Sigmoid colon (tissue), 7 donors: ENCODE results near the gene SMAD5. TPM values are rescaled to one million over a fixed set of nuclear protein-coding genes. Genes with fewer than 3 reads are reported as not detected.

Experiments used
- DNase-seq: peaks from one replicate; pipeline ENCODE4 v3.0.0-alpha.2; 2019
- H3K27ac ChIP-seq, 4 donors: fragments of 200-600 bp; sonication (generic); one replicate each; pipeline ENCODE4 v1.5.1; 2016 to 2019; ENCODE audit warnings: mild to moderate bottlenecking in 1 of 4
- H3K27me3 ChIP-seq, 3 donors: fragments of 200-600 bp; sonication (generic); one replicate each; pipeline ENCODE4 v1.5.1; 2019; ENCODE audit warnings: mild to moderate bottlenecking in 1 of 3
- H3K36me3 ChIP-seq, 4 donors: fragments of 200-600 bp; sonication (generic); one replicate each; pipeline ENCODE4 v1.5.1; 2016 to 2019
- H3K4me1 ChIP-seq, 4 donors: fragments of 200-600 bp; sonication (generic); one replicate each; pipeline ENCODE4 v1.5.1; 2017 to 2019
- H3K4me3 ChIP-seq, 4 donors: fragments of 200-600 bp; sonication (generic); one replicate each; pipeline ENCODE4 v1.5.1; 2017 to 2019; ENCODE audit warnings: mild to moderate bottlenecking in 2 of 4, moderate library complexity in 1 of 4
- H3K9me3 ChIP-seq, 4 donors: fragments of 200-600 bp in 3 of 4; sonication (generic) in 3 of 4; one replicate each; pipeline versions ENCODE4 v1.5.1 to v1.6.1; 2013 to 2019
- CTCF ChIP-seq, 4 experiments: fragments of 450-650 bp in 3 of 4; fragments of 200-600 bp in 1 of 4; IDR thresholded peaks; one replicate each; pipeline ENCODE4 v1.5.1; 2016 to 2019; ENCODE audit warnings: antibody characterized with exemption in 4 of 4, mild to moderate bottlenecking in 3 of 4, moderate library complexity in 2 of 4
- EP300 ChIP-seq, 4 donors: sonication (generic); formaldehyde crosslinking; IDR thresholded peaks; one replicate each; pipeline ENCODE4 v1.6.1; 2017; ENCODE audit warnings: antibody characterized with exemption in 4 of 4
- POLR2A ChIP-seq, 2 donors: fragments of 450-650 bp; IDR thresholded peaks; one replicate each; pipeline ENCODE4 v1.6.1; 2016; ENCODE audit warnings: antibody characterized with exemption in 2 of 2, mild to moderate bottlenecking in 2 of 2, moderate library complexity in 2 of 2
- POLR2AphosphoS5 ChIP-seq, 4 donors: sonication (generic); formaldehyde crosslinking; IDR thresholded peaks; one replicate each; pipeline ENCODE4 v1.6.1; 2017; ENCODE audit warnings: antibody characterized with exemption in 4 of 4
- WGBS, 2 donors: extraction: QIAGEN DNeasy Blood & Tissue Kit; methylation state at CpG; one replicate each; pipeline ENCODE4 v1.1.7; 2013; 5-methylcytosine and 5-hydroxymethylcytosine counted together
- intact Hi-C: fragments of 100-400 bp; cut with DNase I; formaldehyde crosslinking; loops from one replicate; pipeline ENCODE4 v1.15.1; 2023
- polyA plus RNA-seq, 3 donors: library from polyadenylated mRNA; stranded (reverse); fragments of 200-250 nt; gene quantifications; one replicate each; pipeline ENCODE4 v1.2.3, GENCODE V29; 2013
- total RNA-seq, 4 donors: library from RNA; depleted of rRNA; stranded (reverse); fragments of >200 nt; gene quantifications; one replicate each; pipeline ENCODE4 v1.1.0, GENCODE V29; 2016
- donor health status: healthy with polysubstance abuse.
- donor health status: Bipolar disorder and iron deficiency.
- donor health status: healthy.

SMAD5 gene
- total and polyA plus RNA-seq, 7 donors = 4.9 to 85.0 (median 47.6) TPM

- intact Hi-C loops = loop anchor here (2.0 kb wide), 3 partner anchors 43 to 65 kb away; no protein-coding TSS in a partner anchor
- Histone ChIP-seq H3K4me1 (peaks cover 0 to 41% (median 29%) of the 10 kb centered on the region in 4 donors), H3K36me3 (no peaks in the 10 kb centered on the region), H3K27ac (peak overlapping the region; percentile 97 to 99 (median 98)), H3K4me3 (peak overlapping the region; percentile 59 to 86 (median 80)), H3K9me3 (no peaks in the 10 kb centered on the region), H3K27me3 (no peaks in the 10 kb centered on the region)
- WGBS, 2 donors = 17% methylated on average over 6 of the region's 6 CpGs
- DNase-seq = peak; percentile 67
- TF ChIP-seq POLR2A (IDR thresholded peaks at IDR 0.05) (no peak), CTCF (IDR thresholded peaks at IDR 0.05) (no peak), POLR2AphosphoS5 (IDR thresholded peaks at IDR 0.05) (no peak)
Measured at GRCh38 chr5:136132087-136132486, 558 bp upstream of the SMAD5 start.

GRCh38 chr5:136133222-136133921 is 727 bp downstream of the SMAD5 start:
- no peaks in the 10 kb centered on the region for H3K27me3 ChIP-seq
- DNase-seq = peak; percentile 78
- WGBS, 2 donors = 0 to 1% methylated on average over 32 of the region's 32 CpGs
- no peak for TF ChIP-seq POLR2A (IDR thresholded peaks at IDR 0.05)
- peak in 2 of 4 donors; percentile 5 to 54 for TF ChIP-seq POLR2AphosphoS5 (IDR thresholded peaks at IDR 0.05)
- TF ChIP-seq EP300 (IDR thresholded peaks at IDR 0.05) = no peak
- peaks cover 0 to 53% (median 38%) of the 10 kb centered on the region in 4 donors for H3K4me1 ChIP-seq
- H3K9me3 ChIP-seq = no peaks in the 10 kb centered on the region
- peak overlapping the region; percentile 59 to 86 (median 80) for H3K4me3 ChIP-seq
- intact Hi-C loops = loop anchor here (2.0 kb wide), 3 partner anchors 45 to 63 kb away; no protein-coding TSS in a partner anchor
- H3K27ac ChIP-seq = peak overlapping the region; percentile 97 to 99 (median 98)
- H3K36me3 ChIP-seq = no peaks in the 10 kb centered on the region

- TF ChIP-seq POLR2A (IDR thresholded peaks at IDR 0.05) (no peak), EP300 (IDR thresholded peaks at IDR 0.05) (no peak), CTCF (IDR thresholded peaks at IDR 0.05) (no peak), POLR2AphosphoS5 (IDR thresholded peaks at IDR 0.05) (no peak)
- H3K36me3 ChIP-seq = no peaks in the 10 kb centered on the region
- peak overlapping the region; percentile 59 to 86 (median 80) for H3K4me3 ChIP-seq
- H3K4me1 ChIP-seq = peaks cover 0 to 53% (median 40%) of the 10 kb centered on the region in 4 donors
- no peaks in the 10 kb centered on the region for H3K9me3 ChIP-seq
- intact Hi-C loops = loop anchor here (2.0 kb wide), 3 partner anchors 45 to 63 kb away; no protein-coding TSS in a partner anchor
- no peak for DNase-seq
- peak overlapping the region; percentile 97 to 99 (median 98) for H3K27ac ChIP-seq
- no peaks in the 10 kb centered on the region for H3K27me3 ChIP-seq
- WGBS, 2 donors = 7 to 18% methylated on average over 5 of the region's 5 CpGs
Measured at GRCh38 chr5:136133922-136134379, 1.3 kb downstream of the SMAD5 start.

GRCh38 chr5:136134653-136135052 is 2.0 kb downstream of the SMAD5 start:
- Histone ChIP-seq H3K4me3 (peak overlapping the region in 1 of 4 donors; percentile 3), H3K9me3 (no peaks in the 10 kb centered on the region), H3K27me3 (no peaks in the 10 kb centered on the region), H3K4me1 (peaks cover 0 to 55% (median 42%) of the 10 kb centered on the region in 4 donors), H3K27ac (peak overlapping the region in 2 of 4 donors; percentile 97 to 98), H3K36me3 (no peaks in the 10 kb centered on the region)
- no peak for DNase-seq
- TF ChIP-seq POLR2AphosphoS5 (IDR thresholded peaks at IDR 0.05) = no peak
- TF ChIP-seq CTCF (IDR thresholded peaks at IDR 0.05) = no peak
- TF ChIP-seq EP300 (IDR thresholded peaks at IDR 0.05) = no peak
- TF ChIP-seq POLR2A (IDR thresholded peaks at IDR 0.05) = no peak
- 38 to 49% methylated on average over 1 of the region's 1 CpG for WGBS, 2 donors
- intact Hi-C loops = no loop called here

GRCh38 chr5:136135536-136135935 is 2.9 kb downstream of the SMAD5 start:
- WGBS, 2 donors = 66 to 81% methylated on average over 2 of the region's 2 CpGs
- intact Hi-C loops = no loop called here
- H3K27me3 ChIP-seq = no peaks in the 10 kb centered on the region
- no peak for DNase-seq
- H3K4me1 ChIP-seq = peaks cover 0 to 64% (median 48%) of the 10 kb centered on the region in 4 donors
- H3K27ac ChIP-seq = no peak overlapping the region
- no peaks in the 10 kb centered on the region for H3K36me3 ChIP-seq
- H3K4me3 ChIP-seq = no peak overlapping the region
- H3K9me3 ChIP-seq = no peaks in the 10 kb centered on the region
- no peak for TF ChIP-seq CTCF (IDR thresholded peaks at IDR 0.05)
- no peak for TF ChIP-seq EP300 (IDR thresholded peaks at IDR 0.05)
- TF ChIP-seq POLR2A (IDR thresholded peaks at IDR 0.05) = no peak
- no peak for TF ChIP-seq POLR2AphosphoS5 (IDR thresholded peaks at IDR 0.05)
